SK-N-SH treated with all-trans-retinoic acid at 6 μM for 48 hours (cell line): ENCODE data around the gene SEZ6L.

Source experiments
- ARNTL ChIP-seq: fragments of 450-650 bp; formaldehyde crosslinking; IDR thresholded peaks from 2 replicates; pipeline ENCODE4 v1.5.0; 2020; ENCODE audit warnings: low read depth, mild to moderate bottlenecking, moderate library complexity, borderline replicate concordance
- CREB5 ChIP-seq: fragments of 250-450 bp; sonication (Bioruptor Pico); IDR thresholded peaks from 2 replicates; pipeline ENCODE4 v1.5.1; 2020; ENCODE audit warnings: low read depth, mild to moderate bottlenecking, moderate library complexity
- ZFP30 ChIP-seq: fragments of 450-650 bp; formaldehyde crosslinking; IDR thresholded peaks from 2 replicates; pipeline ENCODE4 v1.5.0; 2022; ENCODE audit warnings: mild to moderate bottlenecking, moderate library complexity
- TF ChIP-seq, protein P1 (sequence below): fragments of 250-450 bp; sonication (Bioruptor Pico); IDR thresholded peaks from 2 replicates; pipeline ENCODE4 v1.8.0; 2020; ENCODE audit warnings: mild to moderate bottlenecking, moderate library complexity, borderline replicate concordance

- TF ChIP-seq CREB5 (CRISPR knock-in tag), result no peak
- no peak for TF ChIP-seq ARNTL (CRISPR knock-in tag)
- TF ChIP-seq, protein P1, sequence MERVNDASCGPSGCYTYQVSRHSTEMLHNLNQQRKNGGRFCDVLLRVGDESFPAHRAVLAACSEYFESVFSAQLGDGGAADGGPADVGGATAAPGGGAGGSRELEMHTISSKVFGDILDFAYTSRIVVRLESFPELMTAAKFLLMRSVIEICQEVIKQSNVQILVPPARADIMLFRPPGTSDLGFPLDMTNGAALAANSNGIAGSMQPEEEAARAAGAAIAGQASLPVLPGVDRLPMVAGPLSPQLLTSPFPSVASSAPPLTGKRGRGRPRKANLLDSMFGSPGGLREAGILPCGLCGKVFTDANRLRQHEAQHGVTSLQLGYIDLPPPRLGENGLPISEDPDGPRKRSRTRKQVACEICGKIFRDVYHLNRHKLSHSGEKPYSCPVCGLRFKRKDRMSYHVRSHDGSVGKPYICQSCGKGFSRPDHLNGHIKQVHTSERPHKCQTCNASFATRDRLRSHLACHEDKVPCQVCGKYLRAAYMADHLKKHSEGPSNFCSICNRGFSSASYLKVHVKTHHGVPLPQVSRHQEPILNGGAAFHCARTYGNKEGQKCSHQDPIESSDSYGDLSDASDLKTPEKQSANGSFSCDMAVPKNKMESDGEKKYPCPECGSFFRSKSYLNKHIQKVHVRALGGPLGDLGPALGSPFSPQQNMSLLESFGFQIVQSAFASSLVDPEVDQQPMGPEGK (CRISPR knock-in tag), result no peak
- TF ChIP-seq ZFP30 (CRISPR knock-in tag), result no peak
These were observed 203.6 kb downstream of the SEZ6L start for GRCh38 chr22:26372890-26373289.
